Measurements from ENCODE around the gene NCK1.
"Not testable (repeated sequence)": the region's sequence is repeated elsewhere in the genome, so short reads cannot be mapped to it uniquely, and the experiment has no call there.

The NCK1 gene

DNA sequence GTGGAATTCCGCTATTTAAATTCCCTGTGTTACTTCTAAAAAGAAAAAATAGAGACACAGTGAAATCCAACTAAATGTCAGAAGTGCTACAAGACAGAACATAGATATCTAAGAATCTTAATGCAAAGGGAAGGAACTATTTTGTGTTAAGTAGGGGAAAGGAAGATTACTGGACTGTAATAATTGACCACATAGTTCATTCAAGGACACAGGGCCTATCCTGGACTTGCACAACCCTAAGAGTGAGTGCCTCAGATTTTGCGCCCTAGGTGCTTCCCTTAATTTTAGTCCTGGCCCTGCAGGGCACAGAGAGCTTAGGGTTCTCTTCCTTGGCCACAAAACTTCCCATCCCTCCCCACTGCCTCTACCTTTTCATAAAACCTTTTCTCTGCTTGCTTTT lies 92.2 kb downstream of the NCK1 start:
- no peak overlapping the region for H3K27ac ChIP-seq (ENCODE audit: low read length)
- H3K9ac ChIP-seq (ENCODE audit: low read depth, low read length) = no peak overlapping the region
- H3K27me3 ChIP-seq (ENCODE audit: insufficient read depth, low read length) = no peaks in the 10 kb centered on the region
- no peaks in the 10 kb centered on the region for H3K9me3 ChIP-seq (ENCODE audit: insufficient read depth, low read depth, low read length)
- no peaks in the 10 kb centered on the region for H3K36me3 ChIP-seq (ENCODE audit: insufficient read depth, low read depth, low read length)
- peaks cover 6% of the 10 kb centered on the region; the same call in 1 of the 2 replicates for H3K4me1 ChIP-seq (ENCODE audit: insufficient read depth, low read length)
- no peak overlapping the region for H3K4me3 ChIP-seq (ENCODE audit: low read length)

DNA sequence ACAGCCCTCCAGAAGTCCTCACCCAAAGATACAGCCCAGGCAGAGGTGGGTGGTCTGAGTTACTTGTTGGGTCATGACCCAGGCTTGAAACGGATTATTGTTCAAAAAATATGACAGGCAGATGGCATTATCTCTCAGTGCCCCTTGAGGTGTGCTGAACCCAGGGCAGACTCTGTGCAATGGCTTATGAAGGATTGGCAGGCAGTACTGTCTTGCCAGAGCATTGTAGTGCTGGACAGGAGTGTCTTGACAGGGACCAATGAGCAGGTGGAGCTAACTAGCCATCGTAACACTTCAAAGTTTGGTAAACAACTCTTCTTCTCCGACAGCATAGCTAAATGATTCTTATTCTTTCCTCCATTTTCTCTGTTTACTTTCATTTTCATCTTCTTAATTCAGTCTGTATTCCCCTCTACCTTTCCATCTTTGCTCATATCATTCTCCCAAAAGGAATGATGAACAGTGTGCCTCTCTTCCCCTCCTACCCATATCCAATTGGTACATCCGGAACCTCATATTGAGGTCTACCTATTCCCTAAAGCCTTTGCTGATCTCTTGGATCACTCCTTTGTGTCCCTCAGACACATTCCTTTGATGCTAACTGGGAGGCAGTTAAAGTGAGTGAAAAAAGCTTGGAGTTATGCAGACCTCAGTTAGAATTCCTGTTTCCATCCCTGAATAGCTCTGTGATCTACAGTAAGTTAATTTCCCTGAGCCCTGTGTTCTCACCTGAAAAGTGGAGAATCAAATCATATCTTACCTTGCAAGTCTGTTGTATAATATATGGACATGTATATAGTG lies 93.2 kb downstream of the NCK1 start:
- Histone ChIP-seq H3K4me3 (ENCODE audit: low read length) (no peak overlapping the region), H3K9ac (ENCODE audit: low read depth, low read length) (no peak overlapping the region), H3K27ac (ENCODE audit: low read length) (no peak overlapping the region), H3K4me1 (ENCODE audit: insufficient read depth, low read length) (peaks cover 6% of the 10 kb centered on the region; the same call in 1 of the 2 replicates), H3K27me3 (ENCODE audit: insufficient read depth, low read length) (no peaks in the 10 kb centered on the region), H3K36me3 (ENCODE audit: insufficient read depth, low read depth, low read length) (no peaks in the 10 kb centered on the region), H3K9me3 (ENCODE audit: insufficient read depth, low read depth, low read length) (no peaks in the 10 kb centered on the region)

DNA sequence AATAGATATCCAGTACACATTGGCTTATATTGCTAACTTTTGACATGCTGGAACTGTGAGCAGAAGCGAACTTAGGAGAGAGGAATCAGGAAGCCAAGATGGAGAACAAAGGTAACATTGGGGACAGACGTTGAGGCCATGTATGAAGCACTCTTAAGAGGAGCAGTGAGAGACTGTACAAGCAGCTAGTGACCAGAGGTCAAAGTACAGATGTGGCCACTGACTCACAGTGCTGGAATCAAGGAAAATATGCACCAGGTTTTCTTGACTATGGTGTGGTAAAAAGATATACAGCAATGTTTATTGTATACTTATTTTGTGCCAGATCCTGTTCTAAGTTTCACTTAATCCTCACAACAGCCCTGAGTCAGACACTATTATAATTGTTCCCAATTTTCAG lies 93.8 kb downstream of the NCK1 start:
- H3K9ac ChIP-seq (ENCODE audit: low read depth, low read length) = no peak overlapping the region
- H3K9me3 ChIP-seq (ENCODE audit: insufficient read depth, low read depth, low read length) = no peaks in the 10 kb centered on the region
- no peak overlapping the region for H3K27ac ChIP-seq (ENCODE audit: low read length)
- H3K4me3 ChIP-seq (ENCODE audit: low read length) = no peak overlapping the region
- no peaks in the 10 kb centered on the region for H3K27me3 ChIP-seq (ENCODE audit: insufficient read depth, low read length)
- no peaks in the 10 kb centered on the region for H3K36me3 ChIP-seq (ENCODE audit: insufficient read depth, low read depth, low read length)
- peaks cover 6% of the 10 kb centered on the region; the same call in 1 of the 2 replicates for H3K4me1 ChIP-seq (ENCODE audit: insufficient read depth, low read length)

DNA sequence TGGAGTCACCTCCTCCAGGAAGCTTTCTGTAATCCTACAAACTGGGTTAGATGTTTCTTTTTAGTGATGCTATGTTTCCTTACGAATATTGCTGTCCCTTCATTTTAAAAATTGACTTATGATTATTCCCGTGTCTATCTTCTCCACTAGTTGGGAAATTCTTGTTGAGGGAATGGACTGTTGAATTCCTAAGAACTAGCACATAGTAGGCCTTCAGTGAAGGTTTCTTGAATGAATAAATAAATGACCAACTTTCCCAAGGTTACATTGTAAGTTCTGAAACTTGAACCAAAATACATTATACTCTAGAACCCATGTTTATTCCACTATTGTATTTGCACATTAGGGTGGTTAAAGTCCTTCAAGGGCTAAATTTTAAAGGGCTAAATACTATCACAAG lies 95.0 kb downstream of the NCK1 start:
- Histone ChIP-seq H3K27ac (ENCODE audit: low read length) (no peak overlapping the region), H3K9me3 (ENCODE audit: insufficient read depth, low read depth, low read length) (no peaks in the 10 kb centered on the region), H3K4me1 (ENCODE audit: insufficient read depth, low read length) (peaks cover 6% of the 10 kb centered on the region; the same call in 1 of the 2 replicates), H3K36me3 (ENCODE audit: insufficient read depth, low read depth, low read length) (no peaks in the 10 kb centered on the region), H3K4me3 (ENCODE audit: low read length) (no peak overlapping the region), H3K9ac (ENCODE audit: low read depth, low read length) (no peak overlapping the region), H3K27me3 (ENCODE audit: insufficient read depth, low read length) (no peaks in the 10 kb centered on the region)

DNA sequence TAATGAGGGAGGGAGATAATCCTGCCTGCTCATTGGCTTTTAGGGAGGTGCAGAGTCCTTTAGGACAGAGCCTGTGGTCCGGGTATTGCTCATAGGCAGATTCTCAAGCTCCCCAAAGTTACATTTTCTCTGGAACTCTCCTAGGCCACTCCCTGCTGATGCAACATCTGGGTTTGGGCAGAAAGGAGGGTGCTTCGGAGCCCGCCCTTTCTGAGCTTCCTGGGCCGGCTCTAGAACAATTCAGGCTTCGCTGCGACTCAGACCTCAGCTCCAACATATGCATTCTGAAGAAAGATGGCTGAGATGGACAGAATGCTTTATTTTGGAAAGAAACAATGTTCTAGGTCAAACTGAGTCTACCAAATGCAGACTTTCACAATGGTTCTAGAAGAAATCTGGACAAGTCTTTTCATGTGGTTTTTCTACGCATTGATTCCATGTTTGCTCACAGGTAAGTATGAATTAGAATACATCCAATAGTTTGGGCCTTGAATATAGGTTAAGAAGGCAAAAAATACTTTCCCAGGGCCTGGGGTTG lies 95.8 kb downstream of the NCK1 start, which contains the start of gene IL20RB:
IL20RB (plus strand) TSS at position 233 of the 538 bp plus-strand sequence; CDS start at position 364, 131 bp downstream.
- peaks cover 6% of the 10 kb centered on the region; the same call in 1 of the 2 replicates for H3K4me1 ChIP-seq (ENCODE audit: insufficient read depth, low read length)
- no peak within 1 kb of the TSS for H3K9ac ChIP-seq (ENCODE audit: low read depth, low read length)
- no peaks in the 10 kb centered on the region for H3K27me3 ChIP-seq (ENCODE audit: insufficient read depth, low read length)
- H3K36me3 ChIP-seq (ENCODE audit: insufficient read depth, low read depth, low read length) = no peaks in the 10 kb centered on the region
- no peaks in the 10 kb centered on the region for H3K9me3 ChIP-seq (ENCODE audit: insufficient read depth, low read depth, low read length)
- no peak within 1 kb of the TSS for H3K4me3 ChIP-seq (ENCODE audit: low read length)
- no peak within 1 kb of the TSS for H3K27ac ChIP-seq (ENCODE audit: low read length)

DNA sequence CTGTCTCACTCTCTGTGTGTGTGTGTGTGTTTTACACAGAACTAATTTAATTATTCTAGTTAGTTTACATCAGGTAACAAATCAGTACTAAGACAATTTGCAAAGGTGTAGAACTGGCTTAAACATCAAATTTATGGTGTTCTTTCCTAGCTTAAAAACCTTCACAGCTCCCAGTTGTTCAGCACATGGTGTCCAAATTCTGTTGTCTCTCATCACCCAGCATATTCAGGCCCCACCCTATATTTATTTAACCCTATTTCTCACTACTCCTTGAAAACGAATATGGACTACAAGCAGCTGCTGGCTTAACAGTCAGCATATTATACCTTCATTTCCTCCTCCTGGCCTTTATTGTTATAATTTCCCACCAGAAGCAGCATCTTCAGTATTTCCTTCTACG lies 96.9 kb downstream of the NCK1 start:
- no peak overlapping the region for H3K4me3 ChIP-seq (ENCODE audit: low read length)
- H3K27me3 ChIP-seq (ENCODE audit: insufficient read depth, low read length) = no peaks in the 10 kb centered on the region
- no peaks in the 10 kb centered on the region for H3K9me3 ChIP-seq (ENCODE audit: insufficient read depth, low read depth, low read length)
- H3K9ac ChIP-seq (ENCODE audit: low read depth, low read length) = no peak overlapping the region
- H3K27ac ChIP-seq (ENCODE audit: low read length) = no peak overlapping the region
- H3K36me3 ChIP-seq (ENCODE audit: insufficient read depth, low read depth, low read length) = no peaks in the 10 kb centered on the region
- H3K4me1 ChIP-seq (ENCODE audit: insufficient read depth, low read length) = peaks cover 6% of the 10 kb centered on the region; the same call in 1 of the 2 replicates

DNA sequence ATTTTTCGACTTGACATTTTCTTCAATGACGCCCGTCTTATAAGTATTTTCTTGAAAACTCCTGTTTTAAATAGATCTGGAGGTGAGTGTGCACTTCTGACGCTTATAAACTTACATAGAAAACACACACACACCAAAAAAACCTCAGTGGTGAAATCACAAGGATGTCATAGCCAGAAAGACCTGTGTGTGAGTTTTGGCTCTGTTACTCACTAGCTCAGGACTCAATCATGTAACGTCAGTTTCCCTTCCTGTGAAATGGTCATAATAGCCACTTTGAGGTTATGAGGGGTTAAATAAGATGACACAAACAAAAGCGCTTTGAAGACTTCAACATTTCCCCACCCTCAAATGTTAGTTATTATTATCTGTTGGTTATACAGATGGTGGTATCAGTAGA lies 97.6 kb downstream of the NCK1 start:
- no peak overlapping the region for H3K27ac ChIP-seq (ENCODE audit: low read length)
- no peak overlapping the region for H3K4me3 ChIP-seq (ENCODE audit: low read length)
- no peaks in the 10 kb centered on the region for H3K27me3 ChIP-seq (ENCODE audit: insufficient read depth, low read length)
- H3K9me3 ChIP-seq (ENCODE audit: insufficient read depth, low read depth, low read length) = no peaks in the 10 kb centered on the region
- no peak overlapping the region for H3K9ac ChIP-seq (ENCODE audit: low read depth, low read length)
- H3K4me1 ChIP-seq (ENCODE audit: insufficient read depth, low read length) = peaks cover 6% of the 10 kb centered on the region; the same call in 1 of the 2 replicates
- H3K36me3 ChIP-seq (ENCODE audit: insufficient read depth, low read depth, low read length) = no peaks in the 10 kb centered on the region

DNA sequence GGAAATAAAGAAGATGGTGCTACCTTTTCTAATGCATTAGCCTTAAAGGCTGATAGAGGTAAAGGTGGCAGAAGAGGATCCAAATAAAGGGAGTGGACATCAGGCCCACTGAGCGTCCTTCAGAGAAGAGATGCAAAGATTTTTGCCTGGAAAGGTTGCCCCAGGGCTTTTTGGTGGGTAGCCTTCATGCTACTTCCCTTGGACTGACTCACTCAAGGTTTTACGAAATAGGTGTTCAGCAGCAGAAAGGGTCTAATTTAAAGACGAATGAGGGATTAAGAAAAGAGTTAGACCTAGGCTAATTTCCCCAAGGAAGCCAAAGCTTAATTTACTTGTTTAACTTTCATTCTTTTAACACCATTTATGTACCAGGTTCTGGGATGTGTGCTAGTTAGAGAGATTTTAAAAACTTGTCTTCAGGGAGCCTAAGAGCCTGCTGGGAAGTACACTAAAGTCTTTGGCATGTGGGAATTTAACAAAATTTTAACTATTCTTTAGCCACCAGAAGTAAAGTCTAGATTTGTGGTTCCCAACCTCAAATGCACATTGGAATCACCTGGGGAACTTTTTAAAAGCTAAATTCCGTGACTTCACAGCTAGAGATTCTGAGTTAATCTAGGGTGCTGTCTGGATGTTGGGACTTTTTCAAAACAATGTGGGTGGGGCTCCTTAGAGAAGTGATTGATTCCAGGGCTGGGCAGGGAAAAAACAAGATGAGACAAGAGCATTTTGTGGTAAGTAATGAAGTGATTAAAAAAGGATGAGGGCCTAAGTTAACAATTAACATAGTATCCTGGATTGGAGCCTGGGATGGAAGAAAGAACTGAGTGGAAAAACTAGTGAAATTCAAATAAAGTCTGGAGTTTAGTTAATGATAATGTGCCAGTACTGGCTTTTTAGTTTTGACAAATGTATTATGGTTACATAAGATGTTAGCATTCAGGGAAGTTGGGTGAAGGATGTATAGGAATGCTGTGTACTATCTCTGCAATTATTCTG lies 99.1 kb downstream of the NCK1 start:
- Histone ChIP-seq H3K27me3 (ENCODE audit: insufficient read depth, low read length) (no peaks in the 10 kb centered on the region), H3K4me3 (ENCODE audit: low read length) (no peak overlapping the region)

DNA sequence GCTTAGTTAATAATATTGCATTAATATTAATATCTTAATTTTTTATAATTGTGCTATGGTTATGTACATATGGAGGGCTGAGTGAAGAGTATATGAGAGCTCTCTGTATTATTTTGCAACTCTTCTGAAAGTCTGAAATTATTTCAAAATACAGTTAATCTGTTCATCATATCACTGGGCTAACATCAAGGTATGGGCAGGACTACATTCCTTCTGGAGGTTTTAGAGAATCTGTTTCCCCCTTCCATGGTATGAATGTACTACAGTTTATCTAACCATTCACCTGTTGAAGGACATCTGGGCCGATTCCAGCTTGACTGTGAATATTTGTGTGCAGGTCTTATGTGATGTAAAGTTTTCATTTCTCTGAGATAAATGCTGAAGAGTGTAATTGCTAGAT lies 100.9 kb downstream of the NCK1 start:
- H3K4me3 ChIP-seq (ENCODE audit: low read length) = no peak overlapping the region
- H3K27me3 ChIP-seq (ENCODE audit: insufficient read depth, low read length) = no peaks in the 10 kb centered on the region
- no peak overlapping the region for H3K9ac ChIP-seq (ENCODE audit: low read depth, low read length)
- no peak overlapping the region for H3K27ac ChIP-seq (ENCODE audit: low read length)
- no peaks in the 10 kb centered on the region for H3K9me3 ChIP-seq (ENCODE audit: insufficient read depth, low read depth, low read length)
- no peaks in the 10 kb centered on the region for H3K36me3 ChIP-seq (ENCODE audit: insufficient read depth, low read depth, low read length)
- H3K4me1 ChIP-seq (ENCODE audit: insufficient read depth, low read length) = no peaks in the 10 kb centered on the region

More for the DNA sequence above, 99.1 kb downstream of the NCK1 start:
- Histone ChIP-seq H3K4me1 (ENCODE audit: insufficient read depth, low read length) (peaks cover 3% of the 10 kb centered on the region; the same call in 1 of the 2 replicates), H3K36me3 (ENCODE audit: insufficient read depth, low read depth, low read length) (no peaks in the 10 kb centered on the region), H3K9me3 (ENCODE audit: insufficient read depth, low read depth, low read length) (no peaks in the 10 kb centered on the region), H3K27ac (ENCODE audit: low read length) (no peak overlapping the region), H3K9ac (ENCODE audit: low read depth, low read length) (no peak overlapping the region)

DNA sequence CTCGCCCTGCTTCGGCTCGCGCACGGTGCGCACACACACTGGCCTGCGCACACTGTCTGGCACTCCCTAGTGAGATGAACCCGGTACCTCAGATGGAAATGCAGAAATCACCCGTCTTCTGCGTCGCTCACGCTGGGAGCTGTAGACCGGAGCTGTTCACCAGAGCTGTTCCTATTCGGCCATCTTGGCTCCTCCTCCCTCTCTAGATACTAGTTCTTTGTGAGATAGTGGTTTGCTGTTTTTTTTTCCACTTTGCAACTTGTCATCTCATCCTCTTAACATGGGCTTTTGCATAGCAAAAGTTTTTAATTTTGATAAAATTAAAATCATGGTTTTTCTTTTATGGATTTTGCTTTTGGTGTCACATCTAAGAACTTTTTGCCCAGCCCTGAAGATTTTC lies 107.5 kb downstream of the NCK1 start:
- H3K36me3 ChIP-seq (ENCODE audit: insufficient read depth, low read depth, low read length); H3K27ac ChIP-seq (ENCODE audit: low read length); H3K4me3 ChIP-seq (ENCODE audit: low read length); H3K9ac ChIP-seq (ENCODE audit: low read depth, low read length); H3K9me3 ChIP-seq (ENCODE audit: insufficient read depth, low read depth, low read length); H3K27me3 ChIP-seq (ENCODE audit: insufficient read depth, low read length); H3K4me1 ChIP-seq (ENCODE audit: insufficient read depth, low read length): not testable (repeated sequence)

DNA sequence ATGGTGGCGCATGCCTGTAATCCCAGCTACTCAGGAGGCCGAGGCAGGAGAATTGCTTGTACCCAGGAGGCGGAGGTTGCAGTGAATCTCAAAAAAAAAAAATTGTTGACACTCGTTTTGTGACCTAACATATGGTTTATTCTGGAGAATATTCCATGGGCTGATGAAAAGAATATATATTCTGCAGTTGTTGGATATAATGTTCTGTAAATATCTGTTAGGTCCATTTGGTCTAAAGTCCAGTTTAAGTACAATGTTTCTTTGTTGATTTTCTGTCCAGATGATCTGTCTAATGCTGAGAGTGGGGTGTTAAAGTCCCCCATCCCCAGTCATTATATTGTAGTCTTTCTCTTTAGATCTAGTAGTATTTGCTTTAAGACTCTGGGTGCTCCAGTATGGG lies 111.3 kb downstream of the NCK1 start:
- no peaks in the 10 kb centered on the region for H3K9me3 ChIP-seq (ENCODE audit: insufficient read depth, low read depth, low read length)
- H3K27ac ChIP-seq (ENCODE audit: low read length) = no peak overlapping the region
- H3K4me1 ChIP-seq (ENCODE audit: insufficient read depth, low read length) = no peaks in the 10 kb centered on the region
- no peak overlapping the region for H3K4me3 ChIP-seq (ENCODE audit: low read length)
- no peaks in the 10 kb centered on the region for H3K27me3 ChIP-seq (ENCODE audit: insufficient read depth, low read length)
- no peak overlapping the region for H3K9ac ChIP-seq (ENCODE audit: low read depth, low read length)
- no peaks in the 10 kb centered on the region for H3K36me3 ChIP-seq (ENCODE audit: insufficient read depth, low read depth, low read length)

Data from iPS-20b (cell line).